HG03457 (cell line): Measurements from ENCODE around the gene PROB1.
"Not testable (repeated sequence)": the region's sequence is repeated elsewhere in the genome, so short reads cannot be mapped to it uniquely, and the experiment has no call there.

Experiments used
- ATAC-seq: cut with Tn5 transposase; IDR thresholded peaks from one replicate; pipeline ENCODE4 v1.9.1; 2021; ENCODE audit warnings: moderate number of reproducible peaks; ENCODE audit not compliant: unreplicated experiment

PROB1 gene

GRCh38 chr5:139379626-139380449 lies 15.1 kb downstream of the PROB1 start:
- no peak for ATAC-seq

DNA sequence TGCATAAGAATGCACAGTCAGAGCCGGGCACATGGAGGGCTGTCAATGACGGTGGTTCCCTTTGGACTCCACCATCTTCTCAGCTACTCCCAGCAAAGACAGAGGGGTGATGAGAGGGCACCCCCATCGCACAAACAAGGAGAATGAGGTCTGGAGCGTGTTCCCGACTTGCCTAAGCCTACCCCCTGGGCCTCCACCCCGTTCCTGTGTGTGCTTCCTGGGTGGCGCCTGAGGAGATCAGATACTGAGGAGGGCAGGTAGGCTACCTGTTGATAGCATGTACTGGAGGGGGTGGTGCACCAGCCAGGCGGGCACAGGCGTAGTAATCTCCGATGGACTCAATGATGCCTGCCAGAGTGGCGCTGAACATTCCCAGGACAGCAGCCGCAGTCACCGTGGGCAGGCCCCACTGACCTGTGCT lies 16.0 kb downstream of the PROB1 start:
- no peak for ATAC-seq

DNA sequence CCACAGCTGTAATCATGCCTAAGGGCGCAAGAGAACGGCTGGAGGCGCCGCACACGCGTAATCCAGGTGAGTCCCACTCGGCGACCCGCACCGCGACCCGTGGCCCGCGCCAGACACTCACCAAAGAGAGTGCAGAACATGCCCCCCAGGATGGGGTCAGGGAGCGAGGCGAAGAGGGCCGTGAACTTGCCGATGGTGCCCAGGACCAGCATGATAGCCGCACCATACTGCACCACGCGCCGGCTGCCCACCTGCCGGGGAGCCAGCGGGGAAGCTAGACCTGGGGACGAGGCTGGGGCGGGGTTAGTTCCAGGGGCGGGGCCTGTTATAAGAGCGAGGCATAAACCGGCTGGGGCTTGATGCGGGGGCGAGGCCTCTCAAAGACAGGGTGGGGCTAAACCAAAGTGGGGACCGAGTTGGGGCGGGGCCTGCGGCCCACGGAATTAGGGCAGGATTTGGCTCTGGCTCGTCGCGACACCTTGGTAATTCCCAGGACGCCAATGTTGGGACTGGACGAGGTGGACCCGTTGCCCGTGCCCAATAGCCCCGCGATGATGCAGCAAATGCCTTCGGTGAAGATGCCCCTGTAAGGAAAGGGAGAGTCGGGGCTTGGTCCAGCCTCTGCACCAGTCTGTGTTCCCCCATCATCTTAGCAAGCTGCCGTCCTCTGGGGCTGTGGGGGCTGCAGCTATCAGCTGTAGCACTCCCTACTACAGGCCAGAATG lies 16.6 kb downstream of the PROB1 start:
- no peak for ATAC-seq

- ATAC-seq, result no peak
Observed at GRCh38 chr5:139377226-139377625, 17.7 kb downstream of the PROB1 start.

DNA sequence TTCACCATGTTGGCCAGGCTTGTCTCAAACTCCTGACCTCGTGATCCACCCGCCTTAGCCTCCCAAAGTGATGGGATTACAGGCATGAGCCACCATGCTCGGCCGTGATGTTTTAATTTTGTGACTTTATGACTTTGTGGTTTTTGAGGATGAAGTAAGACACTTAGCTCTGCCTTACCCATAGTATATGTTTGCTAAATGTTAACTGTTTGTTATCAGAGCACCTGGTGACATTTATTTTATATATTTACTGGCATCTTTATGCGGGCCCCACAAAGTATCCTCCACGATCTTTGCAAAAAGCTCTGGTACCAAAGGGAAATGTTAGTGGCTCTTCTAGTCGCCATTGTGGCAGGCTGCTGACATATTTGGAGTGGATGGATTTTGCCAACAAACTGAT lies 18.5 kb downstream of the PROB1 start:
- ATAC-seq, result no peak

DNA sequence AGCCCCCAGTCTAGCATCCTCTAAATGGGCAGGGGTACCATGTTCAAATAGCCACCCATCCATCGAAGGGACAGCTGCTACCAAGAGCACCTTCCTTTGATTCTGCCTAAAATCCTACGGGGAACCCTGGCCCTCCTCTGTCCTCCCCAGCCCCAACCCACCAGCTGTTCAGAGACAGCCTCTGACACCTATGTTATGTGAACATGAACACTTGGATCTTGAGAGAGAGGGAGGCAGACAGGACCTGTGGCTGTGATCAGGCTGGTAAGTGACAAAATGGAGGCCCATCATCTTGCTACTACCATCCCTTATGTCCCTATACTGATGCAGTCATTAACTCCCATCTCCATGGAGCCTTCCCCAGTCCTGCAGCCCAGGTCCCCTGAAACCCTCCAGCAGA lies 20.0 kb downstream of the PROB1 start:
- ATAC-seq, result no peak

GRCh38 chr5:139371482-139372435 lies 23.1 kb downstream of the PROB1 start:
- no peak for ATAC-seq

GRCh38 chr5:139369181-139369580 lies 25.7 kb downstream of the PROB1 start:
- no peak for ATAC-seq

- no peak for ATAC-seq
Observed at GRCh38 chr5:139368613-139369012, 26.3 kb downstream of the PROB1 start.

DNA sequence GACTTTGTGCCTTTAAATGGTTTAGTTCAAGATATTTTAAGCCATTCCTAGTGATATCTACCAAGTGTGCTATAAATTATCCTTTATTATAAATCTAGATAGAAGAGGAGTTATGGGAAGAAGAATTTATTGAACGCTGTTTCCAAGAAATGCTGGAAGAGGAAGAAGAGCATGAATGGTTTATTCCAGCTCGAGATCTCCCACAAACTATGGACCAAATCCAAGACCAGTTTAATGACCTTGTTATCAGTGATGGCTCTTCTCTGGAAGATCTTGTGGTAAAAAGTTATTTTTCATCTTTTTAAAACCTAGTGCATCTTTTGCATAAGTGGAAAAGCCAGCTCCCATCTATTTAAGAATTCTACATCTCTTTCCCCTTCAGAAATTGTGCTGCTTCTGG lies 30.4 kb downstream of the PROB1 start:
- ATAC-seq, result no peak

- ATAC-seq, result no peak
Observed at GRCh38 chr5:139363937-139364336, 31.0 kb downstream of the PROB1 start.

DNA sequence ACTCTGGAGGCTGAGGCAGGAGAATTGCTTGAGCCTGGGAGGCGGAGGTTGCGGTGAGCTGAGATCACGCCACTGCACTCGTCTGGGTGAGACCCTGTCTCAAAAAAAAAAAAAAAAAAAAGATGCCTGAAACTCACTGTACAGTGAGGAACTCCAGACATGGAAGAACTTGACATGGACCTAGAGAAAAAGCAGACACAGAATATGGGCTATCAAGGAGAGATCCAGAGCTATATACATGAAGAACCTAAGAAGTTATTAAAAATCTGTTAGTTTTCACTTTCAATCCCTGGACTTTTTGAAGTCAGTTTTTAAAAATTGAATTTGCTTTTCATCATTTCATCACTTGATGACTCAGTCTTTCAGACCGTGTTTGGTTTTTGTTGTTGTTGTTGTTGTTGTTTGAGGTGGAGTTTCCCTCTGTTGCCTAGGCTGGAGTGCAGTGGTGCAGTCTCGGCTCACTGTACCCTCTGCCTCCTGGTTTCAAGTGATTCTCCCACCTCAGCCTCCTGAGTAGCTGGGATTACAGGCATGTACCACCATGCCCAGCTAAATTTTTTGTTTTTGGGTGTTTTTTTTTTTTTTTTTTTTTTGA lies 33.0 kb downstream of the PROB1 start:
- no peak for ATAC-seq

DNA sequence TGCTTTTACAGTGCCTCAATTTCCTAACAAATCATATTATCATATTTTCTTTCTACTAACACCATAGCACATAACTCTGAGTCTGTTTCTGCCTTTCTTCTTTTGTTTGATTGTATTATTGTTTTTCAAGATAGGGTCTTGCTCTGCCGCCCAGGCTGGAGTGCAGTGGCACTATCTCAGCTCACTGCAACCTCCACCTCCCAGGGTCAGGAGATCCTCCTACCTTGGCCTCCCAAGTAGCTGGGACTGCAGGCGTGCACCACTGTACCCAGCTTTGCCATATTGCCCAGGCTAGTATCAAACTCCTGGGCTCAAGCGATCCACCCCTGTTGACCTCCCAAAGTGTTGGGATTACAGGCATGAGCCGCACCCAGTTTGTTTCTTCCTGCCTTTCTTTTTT lies 34.5 kb downstream of the PROB1 start:
- no peak for ATAC-seq

- ATAC-seq, result no peak
Observed at GRCh38 chr5:139358064-139358463, 36.8 kb downstream of the PROB1 start.

GRCh38 chr5:139355900-139356299 lies 39.0 kb downstream of the PROB1 start:
- not testable (repeated sequence) for ATAC-seq

DNA sequence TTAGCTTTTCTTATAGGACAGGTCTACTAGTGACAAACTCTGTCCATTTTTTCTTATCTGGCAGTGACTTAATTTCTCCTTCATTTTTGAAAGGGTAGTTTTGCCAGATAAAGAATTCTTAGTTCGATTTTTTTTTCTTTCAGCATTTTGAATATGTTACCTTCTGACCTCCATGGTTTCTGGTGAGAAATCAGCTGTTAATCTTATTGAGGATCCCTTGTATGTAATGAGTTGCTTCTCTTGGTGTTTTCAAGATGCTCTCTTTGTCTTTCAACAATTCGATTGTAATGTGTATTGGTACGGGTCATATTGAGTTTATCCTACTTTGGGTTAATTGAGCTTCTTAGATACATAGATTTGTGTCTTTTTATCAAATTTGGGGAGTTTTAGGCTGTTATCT lies 40.7 kb downstream of the PROB1 start:
- no peak for ATAC-seq

GRCh38 chr5:139347863-139348262 lies 47.0 kb downstream of the PROB1 start:
- not testable (repeated sequence) for ATAC-seq

- ATAC-seq, result not testable (repeated sequence)
Observed at GRCh38 chr5:139345442-139345841, 49.5 kb downstream of the PROB1 start.

GRCh38 chr5:139344177-139344576 lies 50.7 kb downstream of the PROB1 start:
- no peak for ATAC-seq

DNA sequence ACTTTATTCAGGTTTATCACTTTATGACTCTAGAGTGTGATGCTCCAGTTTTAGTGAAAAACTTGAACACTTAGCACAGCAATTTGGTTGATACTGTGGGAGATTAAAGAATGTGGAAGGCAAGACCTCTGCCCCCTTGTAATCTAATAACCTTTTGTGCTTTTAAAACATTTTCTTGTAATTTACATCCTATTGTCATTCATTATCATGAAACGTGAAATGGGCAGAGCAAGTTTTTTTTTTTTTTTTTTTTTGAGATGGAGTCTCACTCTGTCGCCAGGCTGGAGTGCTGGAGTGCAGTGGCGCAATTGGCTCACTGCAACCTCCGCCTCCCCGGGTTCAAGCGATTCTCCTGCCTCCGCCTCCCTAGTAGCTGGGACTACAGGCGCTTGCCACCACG lies 51.4 kb downstream of the PROB1 start:
- no peak for ATAC-seq

DNA sequence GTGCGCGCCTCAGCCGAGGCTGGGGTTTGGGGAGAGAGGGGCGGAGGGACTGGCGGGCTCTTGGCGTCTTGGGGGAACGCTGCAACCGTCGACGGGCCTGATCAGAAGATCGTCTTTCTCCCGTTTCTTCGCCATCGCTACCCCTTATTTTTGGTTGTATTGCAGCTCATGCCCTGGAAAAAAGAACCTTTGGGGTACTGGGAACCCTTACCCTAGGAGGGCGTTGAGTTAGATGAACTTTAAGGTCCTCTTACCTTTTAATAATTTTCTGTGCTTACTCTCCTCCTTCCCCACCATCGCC lies 52.5 kb downstream of the PROB1 start:
- no peak for ATAC-seq
